GM21360 (cell line): ENCODE measurements around the gene SHFL.

Experiments used
- ATAC-seq: cut with Tn5 transposase; IDR thresholded peaks from one replicate; pipeline ENCODE4 v1.9.1; 2021; ENCODE audit warnings: mild to moderate bottlenecking, moderate library complexity; ENCODE audit not compliant: unreplicated experiment

The SHFL gene

GRCh38 chr19:10107817-10108367 is 21.8 kb downstream of the SHFL start:
- no peak for ATAC-seq

GRCh38 chr19:10109528-10109927 is 23.4 kb downstream of the SHFL start:
- ATAC-seq, result no peak

- no peak for ATAC-seq
Measured at GRCh38 chr19:10110076-10110971, 24.2 kb downstream of the SHFL start.

- ATAC-seq, result no peak
Measured at GRCh38 chr19:10110972-10111317, 24.8 kb downstream of the SHFL start.

- no peak for ATAC-seq
Measured at GRCh38 chr19:10111405-10111811, 25.3 kb downstream of the SHFL start, which contains the start of gene P2RY11. Gene P2RY11, plus strand, starts transcription at chr19:10111693. Its CDS starts 29 bp downstream, at chr19:10111722.

- no peak for ATAC-seq
Measured at GRCh38 chr19:10112037-10112761, 26.1 kb downstream of the SHFL start.

- ATAC-seq, result no peak
Measured at GRCh38 chr19:10112895-10113591, 26.9 kb downstream of the SHFL start.

- no peak for ATAC-seq
Measured at GRCh38 chr19:10113592-10113963, 27.5 kb downstream of the SHFL start.

- no peak for ATAC-seq
Measured at GRCh38 chr19:10113964-10114650, 28.0 kb downstream of the SHFL start.

GRCh38 chr19:10114651-10115391 is 28.7 kb downstream of the SHFL start:
- no peak for ATAC-seq

GRCh38 chr19:10115392-10116084 is 29.4 kb downstream of the SHFL start:
- no peak for ATAC-seq

GRCh38 chr19:10116085-10116865 is 30.2 kb downstream of the SHFL start:
- no peak for ATAC-seq

- no peak for ATAC-seq
Measured at GRCh38 chr19:10116866-10117616, 30.9 kb downstream of the SHFL start.

- no peak for ATAC-seq
Measured at GRCh38 chr19:10118960-10119359, 32.8 kb downstream of the SHFL start.

- ATAC-seq, result no peak
Measured at GRCh38 chr19:10120538-10121189, 34.5 kb downstream of the SHFL start.

- no peak for ATAC-seq
Measured at GRCh38 chr19:10122045-10122444, 35.9 kb downstream of the SHFL start.

- no peak for ATAC-seq
Measured at GRCh38 chr19:10124429-10124828, 38.3 kb downstream of the SHFL start.
